GM12891 (cell line): ENCODE results near the gene CLCA1.

ENCODE experiments used
- DNase-seq: peaks from one replicate; pipeline ENCODE4 v3.0.0; 2011; ENCODE audit warnings: low spot score; ENCODE audit not compliant: insufficient read length
- FAIRE-seq: peaks from 2 replicates; lab custom pipeline; 2011; peaks lifted over from hg19 to GRCh38; lab: Jason Lieb, UNC
- PAX5 ChIP-seq: IDR thresholded peaks from 2 replicates; pipeline ENCODE4 v1.6.1; 2011; ENCODE audit warnings: low read length, moderate library complexity, mild to moderate bottlenecking; ENCODE audit not compliant: insufficient read depth, severe bottlenecking
- POLR2A ChIP-seq: IDR thresholded peaks from 2 replicates; pipeline ENCODE4 v1.6.1; 2011; ENCODE audit warnings: low read depth, low read length, control low read depth
- POLR2AphosphoS5 ChIP-seq: IDR thresholded peaks from 2 replicates; pipeline ENCODE4 v1.6.1; 2011; ENCODE audit warnings: low read depth, low read length, control low read depth
- POU2F2 ChIP-seq: IDR thresholded peaks from 2 replicates; pipeline ENCODE4 v1.6.1; 2011; ENCODE audit warnings: low read depth, mild to moderate bottlenecking, control low read depth, low read length, moderate library complexity
- SPI1 ChIP-seq: IDR thresholded peaks from 2 replicates; pipeline ENCODE4 v1.6.1; 2011; ENCODE audit warnings: low read depth, low read length, control low read depth
- TAF1 ChIP-seq: IDR thresholded peaks from 2 replicates; pipeline ENCODE4 v1.6.1; 2011; ENCODE audit warnings: low read depth, low read length, control low read depth

Gene CLCA1

DNA sequence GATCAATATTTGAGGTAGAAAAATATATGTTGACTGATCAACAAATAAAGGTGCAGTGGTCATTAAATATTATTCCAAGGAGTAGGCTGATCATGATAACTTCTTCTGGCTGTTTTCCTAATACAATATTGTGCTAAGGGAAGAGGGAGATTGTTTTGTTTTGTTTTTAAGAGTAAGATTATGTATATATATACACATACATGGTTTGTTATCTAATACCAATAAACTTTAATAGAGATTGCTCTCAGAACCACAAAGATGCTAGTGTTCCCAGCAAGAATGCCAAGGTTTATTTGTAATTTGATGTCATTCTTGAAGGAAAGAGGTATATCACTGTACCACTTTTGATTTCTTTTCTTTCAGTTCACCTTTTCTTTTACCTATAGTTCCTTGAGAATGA, 34.7 kb upstream of the CLCA1 start:
- no peak for TF ChIP-seq SPI1
- TF ChIP-seq POU2F2, result no peak
- no peak for TF ChIP-seq POLR2A
- TF ChIP-seq TAF1, result no peak
- TF ChIP-seq POLR2AphosphoS5, result no peak
- no peak for TF ChIP-seq PAX5
- FAIRE-seq (no peak), DNase-seq (no peak)

DNA sequence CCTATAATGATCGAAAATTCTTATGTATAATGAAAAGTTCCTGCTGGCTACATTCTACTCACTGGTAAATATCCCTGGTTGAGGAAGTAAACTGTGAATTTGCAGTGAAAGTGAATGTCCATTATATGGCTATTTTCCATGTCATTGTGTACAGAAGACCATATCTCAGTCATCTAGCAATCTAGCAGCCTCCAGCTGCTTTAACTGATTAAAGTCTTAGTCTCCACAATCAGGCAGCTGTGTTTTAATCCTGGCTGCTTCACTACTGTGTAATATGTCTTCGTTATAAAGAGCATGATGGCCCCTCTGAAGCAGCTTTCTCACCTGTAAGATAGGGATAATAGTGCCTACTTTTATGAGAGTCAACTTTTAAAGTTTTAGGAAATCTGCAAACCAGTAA, 33.4 kb upstream of the CLCA1 start:
- no peak for TF ChIP-seq POU2F2
- no peak for TF ChIP-seq PAX5
- TF ChIP-seq TAF1, result no peak
- no peak for TF ChIP-seq POLR2A
- no peak for TF ChIP-seq SPI1
- TF ChIP-seq POLR2AphosphoS5, result no peak
- no peak for FAIRE-seq
- DNase-seq, result no peak

- FAIRE-seq, result no peak
- TF ChIP-seq PAX5, result no peak
- no peak for TF ChIP-seq SPI1
- no peak for TF ChIP-seq POLR2AphosphoS5
- TF ChIP-seq POU2F2, result no peak
- TF ChIP-seq POLR2A, result no peak
- no peak for TF ChIP-seq TAF1
- no peak for DNase-seq
Measured at GRCh38 chr1:86436041-86436440, 32.7 kb upstream of the CLCA1 start.

DNA sequence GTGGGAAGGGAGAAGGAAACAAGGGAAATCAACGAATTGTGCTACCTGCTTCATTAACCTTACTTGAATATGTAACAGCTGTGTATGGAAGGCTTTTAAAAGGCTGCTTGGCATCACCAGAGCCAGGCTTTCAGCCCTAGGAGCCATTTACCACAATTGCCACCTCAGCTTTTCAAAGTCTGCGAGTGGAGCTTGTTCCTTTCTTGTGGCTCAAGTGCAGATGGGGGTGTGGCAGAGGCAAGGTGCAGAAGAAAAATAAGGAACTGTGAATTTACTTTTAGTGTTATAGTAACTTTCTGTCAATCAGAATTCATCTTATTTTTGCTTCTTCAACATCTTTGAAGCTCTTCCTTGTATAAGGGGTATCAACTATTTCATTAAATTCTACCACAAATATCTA, 27.1 kb upstream of the CLCA1 start:
- peak; percentile 20 for FAIRE-seq
- DNase-seq, result no peak

GRCh38 chr1:86441997-86442396, 26.7 kb upstream of the CLCA1 start:
- no peak for FAIRE-seq
- DNase-seq, result no peak
- TF ChIP-seq PAX5 (no peak), POLR2A (no peak), TAF1 (no peak), POU2F2 (no peak), POLR2AphosphoS5 (no peak), SPI1 (no peak)

More for the DNA sequence above, 27.1 kb upstream of the CLCA1 start:
- no peak for TF ChIP-seq PAX5
- TF ChIP-seq SPI1, result peak; percentile 63

GRCh38 chr1:86445919-86446318, 22.8 kb upstream of the CLCA1 start:
- FAIRE-seq, result no peak
- no peak for DNase-seq
- TF ChIP-seq TAF1 (no peak), POLR2A (no peak)

DNA sequence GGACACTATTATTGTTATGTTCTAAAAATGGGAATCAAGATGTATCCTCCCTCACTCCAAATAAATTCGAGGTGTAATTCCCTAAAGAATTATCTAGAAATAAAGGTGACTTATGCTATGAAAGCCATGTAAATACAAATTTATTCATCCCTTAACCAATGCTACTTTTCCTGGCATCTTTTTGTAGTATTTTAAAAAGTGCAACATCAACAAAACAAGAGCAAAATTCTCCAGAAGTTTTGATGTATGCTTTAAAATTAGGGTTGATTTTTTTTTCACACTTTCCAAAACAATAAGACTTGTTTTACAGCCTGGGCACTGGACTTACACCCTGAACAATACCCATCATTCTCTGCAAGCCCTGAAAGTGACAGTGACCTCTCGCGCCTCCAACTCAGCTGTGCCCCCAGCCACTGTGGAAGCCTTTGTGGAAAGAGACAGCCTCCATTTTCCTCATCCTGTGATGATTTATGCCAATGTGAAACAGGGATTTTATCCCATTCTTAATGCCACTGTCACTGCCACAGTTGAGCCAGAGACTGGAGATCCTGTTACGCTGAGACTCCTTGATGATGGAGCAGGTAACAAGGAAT, 21.4 kb upstream of the CLCA1 start:
- no peak for TF ChIP-seq POLR2AphosphoS5
- TF ChIP-seq SPI1, result no peak
- TF ChIP-seq POU2F2, result no peak
- TF ChIP-seq TAF1, result no peak
- TF ChIP-seq POLR2A, result no peak
- TF ChIP-seq PAX5, result no peak
- no peak for FAIRE-seq
- no peak for DNase-seq

- no peak for FAIRE-seq
- no peak for DNase-seq
Measured at GRCh38 chr1:86448670-86449069, 20.1 kb upstream of the CLCA1 start.

DNA sequence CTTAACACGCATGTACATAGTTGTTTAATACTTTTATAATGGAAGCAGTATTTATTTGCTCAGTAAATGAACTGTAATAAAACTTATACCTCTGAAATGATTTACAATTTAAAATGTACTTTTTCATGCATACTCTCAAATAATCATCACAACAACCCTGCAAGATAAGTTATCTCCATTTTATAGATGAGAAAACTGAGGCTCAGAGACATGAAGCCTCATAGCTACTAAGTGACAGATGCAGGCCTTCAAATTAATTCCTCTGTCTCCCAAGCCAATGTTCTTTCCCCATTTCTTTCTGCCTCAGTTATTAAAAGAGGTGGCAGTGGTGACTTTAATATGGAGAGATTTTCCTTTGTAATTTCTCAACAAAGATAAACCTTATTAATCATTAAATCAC, 19.6 kb upstream of the CLCA1 start:
- FAIRE-seq, result no peak
- DNase-seq, result no peak
- TF ChIP-seq TAF1, result no peak
- no peak for TF ChIP-seq POLR2AphosphoS5

More at GRCh38 chr1:86448670-86449069, 20.1 kb upstream of the CLCA1 start:
- no peak for TF ChIP-seq TAF1
- no peak for TF ChIP-seq POLR2AphosphoS5
- TF ChIP-seq SPI1, result no peak
- TF ChIP-seq PAX5, result no peak
- TF ChIP-seq POU2F2, result no peak
- TF ChIP-seq POLR2A, result no peak

DNA sequence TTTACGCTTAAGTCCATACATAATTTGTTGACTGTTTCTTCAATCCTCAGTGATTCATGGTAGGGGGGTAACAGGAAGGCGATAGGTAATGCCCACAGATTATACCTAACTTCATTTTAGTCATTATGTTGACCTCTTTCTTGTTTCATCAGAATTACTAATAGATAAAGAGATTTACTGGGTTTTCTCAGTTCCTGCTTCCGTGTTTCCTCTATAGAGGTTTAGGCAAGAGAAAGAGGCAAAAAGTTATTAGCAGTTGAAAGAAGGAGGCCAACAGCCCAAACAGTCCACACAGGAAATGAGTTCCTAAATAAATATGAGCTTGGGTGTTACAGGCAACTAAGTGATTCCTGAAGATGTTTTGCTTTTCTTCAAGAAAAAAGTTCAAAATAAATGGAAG, 17.9 kb upstream of the CLCA1 start:
- FAIRE-seq, result no peak
- TF ChIP-seq PAX5, result no peak
- peak; percentile 70 for TF ChIP-seq SPI1
- no peak for TF ChIP-seq POU2F2
- TF ChIP-seq POLR2A, result no peak
- TF ChIP-seq POLR2AphosphoS5, result no peak
- TF ChIP-seq TAF1, result no peak
- no peak for DNase-seq

- no peak for TF ChIP-seq PAX5
- no peak for TF ChIP-seq POLR2AphosphoS5
- no peak for TF ChIP-seq POLR2A
- TF ChIP-seq POU2F2, result no peak
- no peak for TF ChIP-seq SPI1
- no peak for TF ChIP-seq TAF1
- DNase-seq (no peak), FAIRE-seq (peak; percentile 40)
Measured at GRCh38 chr1:86453664-86454063, 15.1 kb upstream of the CLCA1 start.
